DMS153 (cell line): Measurements from ENCODE around the gene LONRF2.

Source experiments
- DNase-seq: peaks from one replicate; lab custom pipeline; 2025; lab: John Stamatoyannopoulos, UW

LONRF2 gene

DNA sequence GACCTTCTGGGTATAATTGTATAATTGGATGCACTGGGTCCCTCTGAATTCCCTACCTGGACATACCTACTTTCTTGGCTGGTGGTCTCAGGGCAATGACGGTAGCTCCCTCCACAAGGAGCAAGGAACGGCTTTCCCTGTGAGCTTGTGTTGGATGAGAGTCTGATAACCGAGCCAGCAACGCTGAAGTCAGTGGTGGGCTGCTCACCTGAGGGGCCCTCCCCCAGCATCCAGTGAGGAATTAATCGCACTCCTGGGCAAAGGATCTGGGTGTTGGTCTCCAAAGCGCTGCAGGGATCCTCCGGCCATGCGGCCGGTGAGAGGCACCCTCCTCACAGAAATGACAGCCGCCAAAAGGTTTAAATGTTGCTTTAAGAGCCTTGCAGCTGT lies 47.1 kb downstream of the LONRF2 start:
- no peak for DNase-seq

DNA sequence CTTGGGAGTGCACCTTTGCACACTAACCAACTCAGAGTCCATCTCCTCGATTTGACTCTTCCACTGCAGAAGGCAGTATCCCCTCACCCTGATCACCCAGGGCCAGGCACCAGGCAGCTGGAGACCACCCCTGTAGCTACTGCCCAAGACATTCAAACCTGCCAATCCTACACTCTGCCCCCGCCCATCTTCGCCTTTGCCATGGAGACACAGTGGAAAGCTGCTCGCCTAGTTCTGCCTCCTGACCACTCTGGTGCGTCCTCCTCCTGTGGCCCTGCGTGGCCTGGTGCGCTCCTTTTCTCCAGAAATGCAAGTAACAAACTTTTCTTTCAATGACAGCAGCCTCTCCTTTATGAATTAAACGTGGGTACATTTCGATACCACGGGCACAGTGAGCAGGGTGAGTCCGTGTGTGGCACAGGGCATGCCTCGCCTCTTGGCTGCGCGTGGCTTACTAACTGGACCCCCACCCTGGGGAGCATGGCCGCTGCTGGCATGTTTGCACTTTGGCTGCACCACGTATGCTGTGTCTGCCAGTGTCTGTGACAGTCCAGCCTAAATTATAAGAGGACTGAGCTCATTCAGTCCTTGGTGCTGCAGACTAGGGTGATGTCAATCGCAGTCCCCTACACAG lies 47.6 kb downstream of the LONRF2 start:
- no peak for DNase-seq

DNA sequence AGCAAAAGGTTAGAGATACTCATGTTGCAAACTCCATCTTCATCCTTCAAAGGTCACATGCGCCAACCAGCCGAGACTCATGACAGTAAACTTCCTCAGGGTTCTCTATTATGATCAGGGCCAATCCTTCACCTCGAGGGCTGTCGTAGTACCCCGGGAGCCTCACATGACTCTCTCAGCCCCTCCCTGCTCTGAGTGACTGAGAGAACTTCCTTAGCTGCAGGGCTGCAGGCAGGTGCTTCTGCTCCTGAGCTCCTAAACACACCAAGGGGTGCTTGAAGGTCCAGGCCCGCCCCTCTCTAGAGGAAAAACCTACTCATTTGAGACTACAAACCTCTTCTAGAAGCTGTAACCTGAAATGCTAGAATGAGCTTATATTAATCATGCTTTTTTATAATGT lies 48.2 kb downstream of the LONRF2 start:
- DNase-seq: no peak

DNA sequence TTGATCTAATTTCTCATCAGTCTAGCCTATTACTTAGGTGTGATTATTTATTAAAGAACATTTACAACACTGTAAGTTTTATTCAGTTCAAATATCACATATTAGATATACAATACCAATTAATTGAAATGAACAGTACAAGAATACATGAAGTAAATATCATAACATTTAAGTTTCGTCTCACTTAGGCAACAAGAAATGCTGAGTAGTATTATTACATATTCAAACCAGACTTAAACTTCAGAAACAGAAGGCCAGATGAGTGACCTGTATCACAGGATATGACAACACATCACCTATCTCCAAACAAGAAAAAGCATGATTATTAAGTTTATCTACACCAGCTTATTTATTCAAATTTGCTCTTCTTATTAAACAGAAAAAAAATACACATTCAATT lies 48.9 kb downstream of the LONRF2 start:
- no peak for DNase-seq

DNA sequence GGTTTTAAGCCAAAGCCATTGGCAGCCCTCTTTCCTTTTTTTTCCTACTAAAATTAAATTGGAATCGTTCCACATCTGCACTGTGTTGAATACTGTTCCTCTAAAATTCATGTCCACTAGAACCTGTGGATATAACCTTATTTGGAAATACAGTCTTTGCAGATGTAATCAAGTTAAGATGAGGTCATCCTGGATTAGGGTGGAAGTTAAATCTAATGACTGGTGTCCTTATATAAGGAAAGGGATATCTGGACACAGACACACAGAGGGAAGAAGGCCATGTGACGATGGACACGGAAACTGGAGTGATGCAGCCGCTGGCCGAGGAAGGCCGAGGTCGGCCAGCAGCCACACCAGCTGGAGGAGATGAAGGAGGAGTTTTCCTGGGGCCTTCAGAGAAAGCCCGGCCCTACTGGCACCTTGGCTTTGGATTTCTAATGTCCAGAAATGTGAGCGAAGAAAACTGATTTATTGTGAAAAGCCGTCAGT lies 49.4 kb downstream of the LONRF2 start:
- no peak for DNase-seq

- DNase-seq: no peak
Observed at GRCh38 chr2:100271210-100271609, 51.1 kb downstream of the LONRF2 start.

DNA sequence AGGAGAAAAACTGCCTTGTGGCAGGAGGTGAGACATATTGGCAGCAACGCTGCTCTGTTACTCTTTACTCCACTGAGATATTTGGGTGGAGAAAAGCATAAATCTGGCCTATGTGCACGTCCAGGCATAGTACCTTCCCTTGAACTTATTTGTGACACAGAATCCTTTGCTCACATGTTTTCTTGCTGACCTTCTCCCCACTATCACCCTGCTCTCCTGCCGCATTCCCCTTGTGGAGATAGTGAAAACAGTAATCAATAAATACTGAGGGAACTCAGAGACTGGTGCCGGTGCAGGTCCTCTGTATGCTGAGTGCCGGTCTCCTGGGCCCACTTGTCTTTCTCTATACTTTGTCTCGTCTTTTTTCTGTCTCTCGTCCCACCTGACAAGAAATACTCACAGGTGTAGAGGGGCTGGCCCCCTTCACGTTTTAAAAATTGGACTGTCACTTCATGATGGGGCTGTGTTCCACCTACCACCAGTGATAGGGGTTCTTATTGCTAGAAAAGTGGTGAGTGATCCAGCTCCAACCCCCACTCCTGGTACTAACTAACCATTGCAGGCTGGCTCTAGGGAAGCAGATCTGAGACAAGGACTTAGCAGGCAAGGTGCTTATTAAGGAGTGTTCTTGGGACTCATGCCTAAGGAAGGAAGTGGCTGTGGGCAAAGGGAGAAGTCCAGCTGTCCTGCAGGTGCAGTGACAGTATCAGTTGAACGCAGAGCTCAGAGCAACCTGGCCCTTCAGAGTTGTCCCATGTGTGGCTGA lies 51.7 kb downstream of the LONRF2 start:
- no peak for DNase-seq

DNA sequence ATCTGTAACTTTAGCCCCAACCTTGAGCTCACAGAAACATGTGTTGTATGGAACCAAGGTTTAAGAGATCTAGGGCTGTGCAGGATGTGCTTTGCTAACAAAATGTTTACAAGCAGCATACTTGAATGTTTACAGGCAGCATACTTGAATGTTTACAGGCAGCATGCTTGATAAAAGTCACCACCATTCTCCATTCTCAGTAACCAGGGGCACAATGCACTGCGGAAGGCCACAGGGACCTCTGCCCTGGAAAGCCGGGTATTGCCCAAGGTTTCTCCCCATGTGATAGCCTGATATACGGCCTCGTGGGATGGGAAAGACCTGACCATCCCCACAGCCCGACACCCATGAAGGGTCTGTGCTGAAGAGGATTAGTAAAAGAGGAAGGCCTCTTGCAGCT lies 52.4 kb downstream of the LONRF2 start:
- DNase-seq: no peak

- DNase-seq: no peak
Observed at GRCh38 chr2:100268986-100269385, 53.3 kb downstream of the LONRF2 start.

GRCh38 chr2:100267751-100268150 lies 54.5 kb downstream of the LONRF2 start:
- no peak for DNase-seq

GRCh38 chr2:100266126-100266525 lies 56.2 kb downstream of the LONRF2 start:
- no peak for DNase-seq

- DNase-seq: no peak
Observed at GRCh38 chr2:100265226-100265625, 57.1 kb downstream of the LONRF2 start.

DNA sequence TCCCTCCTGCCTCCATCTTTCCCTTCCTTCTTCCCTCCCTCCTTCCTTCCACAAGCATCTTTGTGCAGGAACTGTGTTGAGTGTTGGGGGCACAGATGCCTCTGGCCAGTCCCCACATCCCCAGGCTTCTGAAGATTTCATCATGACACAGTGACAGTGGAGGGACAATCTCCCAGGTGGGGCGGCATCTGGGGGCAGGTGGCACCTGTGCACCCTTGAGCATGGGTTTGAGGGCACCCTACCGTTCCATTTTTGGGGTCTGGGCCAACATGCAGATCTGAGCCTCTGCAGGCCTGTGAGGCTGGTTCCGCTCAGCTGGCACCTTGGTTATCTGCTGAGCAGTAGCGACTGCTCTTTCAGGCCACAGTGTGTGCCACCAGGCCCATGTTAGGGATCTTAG lies 57.6 kb downstream of the LONRF2 start:
- no peak for DNase-seq

GRCh38 chr2:100264121-100264520 lies 58.2 kb downstream of the LONRF2 start:
- DNase-seq: no peak

DNA sequence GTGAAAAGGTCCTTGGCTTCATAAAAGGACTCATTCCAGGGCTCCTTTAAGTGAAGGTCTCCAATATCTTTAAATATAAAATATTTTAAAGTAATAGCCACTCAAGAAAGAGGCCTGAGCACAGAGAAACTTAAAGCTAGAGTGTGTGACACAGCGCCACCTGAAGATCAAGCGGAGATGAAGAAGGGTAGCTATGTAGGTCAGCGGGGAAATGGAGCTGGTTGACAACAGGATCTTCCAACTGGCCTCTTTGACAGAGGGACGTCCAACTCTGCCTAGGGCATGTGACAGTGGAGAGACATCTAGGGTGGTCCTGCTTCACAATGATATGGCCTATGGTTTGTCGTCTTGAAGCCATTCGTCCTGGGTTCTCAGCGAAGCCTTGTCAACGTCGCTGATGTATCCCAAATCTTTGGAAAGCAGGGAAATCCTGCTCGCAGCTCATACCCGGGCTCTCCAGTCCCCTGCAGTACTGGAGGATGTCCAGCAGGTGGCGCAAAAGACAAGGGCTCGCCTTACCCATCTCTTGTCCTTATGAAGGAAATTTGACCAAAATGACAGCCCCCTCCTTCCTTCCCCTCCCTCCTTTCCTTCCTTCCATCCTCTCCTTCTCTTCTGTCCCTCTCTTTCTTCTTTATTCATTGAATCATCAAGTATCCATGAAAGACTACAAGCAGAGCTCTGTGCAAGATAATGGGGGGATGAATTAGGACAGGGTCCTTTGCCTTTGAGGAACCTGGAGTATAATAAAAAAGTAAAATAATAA lies 59.6 kb downstream of the LONRF2 start:
- peak; percentile 20 for DNase-seq

GRCh38 chr2:100262046-100262445 lies 60.3 kb downstream of the LONRF2 start:
- no peak for DNase-seq

- DNase-seq: no peak
Observed at GRCh38 chr2:100260712-100261620, 61.3 kb downstream of the LONRF2 start.

- DNase-seq: no peak
Observed at GRCh38 chr2:100259106-100259505, 63.2 kb downstream of the LONRF2 start.

DNA sequence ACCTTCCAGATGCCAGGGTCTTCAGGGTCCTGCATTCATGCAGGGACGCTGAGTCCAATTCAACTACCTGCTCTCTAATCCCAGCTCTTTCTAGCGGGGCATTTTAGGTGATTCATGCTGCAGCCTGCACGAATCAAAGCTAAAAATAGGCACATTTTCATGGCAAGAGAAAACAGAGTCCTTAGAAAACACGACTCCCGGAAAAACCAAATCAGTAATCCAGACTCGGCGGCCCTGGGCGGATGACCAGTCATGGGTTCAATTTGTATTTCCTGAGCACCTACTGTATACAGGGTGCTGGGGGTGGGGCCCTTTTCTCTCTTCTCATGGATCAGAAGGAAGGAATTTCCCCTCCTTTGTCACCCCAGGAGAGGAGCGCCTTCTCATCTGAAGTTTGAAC lies 64.4 kb downstream of the LONRF2 start:
- no peak for DNase-seq

GRCh38 chr2:100256849-100257248 lies 65.5 kb downstream of the LONRF2 start:
- DNase-seq: no peak

GRCh38 chr2:100256416-100256815 lies 65.9 kb downstream of the LONRF2 start:
- no peak for DNase-seq

GRCh38 chr2:100254646-100255210 lies 67.6 kb downstream of the LONRF2 start:
- DNase-seq: no peak
